ENCODE measurements around the gene SLC44A3.

SLC44A3 gene

GRCh38 chr1:94926915-94927404 lies 106.8 kb downstream of the SLC44A3 start, which contains the start of gene CNN3:
TSS of gene CNN3 (minus strand) at chr1:94927110. CDS start at chr1:94926894, 216 bp downstream.
- Histone ChIP-seq H3K27ac (ENCODE audit: low read depth in 2 of 2, low read length in 2 of 2) (peak within 1 kb of the TSS; percentile 93 to 95), H3K4me3 (ENCODE audit: low read length in 2 of 2) (peak within 1 kb of the TSS; percentile 85 to 89), H3K9ac (ENCODE audit: low read depth in 1 of 2, low read length in 2 of 2) (peak within 1 kb of the TSS; percentile 77 to 95), H3K9me3 (ENCODE audit: control insufficient read depth in 2 of 2, low read length in 2 of 2) (no peaks in the 10 kb centered on the region), H3K4me1 (ENCODE audit: control insufficient read depth in 2 of 2, insufficient read depth in 2 of 2, low read length in 2 of 2) (peaks cover 22 to 49% of the 10 kb centered on the region in 2 donors), H3K36me3 (ENCODE audit: control insufficient read depth in 2 of 2, insufficient read depth in 2 of 2, low read length in 2 of 2) (no peaks in the 10 kb centered on the region), H3K27me3 (ENCODE audit: control insufficient read depth in 2 of 2, insufficient read depth in 2 of 2, low read length in 2 of 2) (no peaks in the 10 kb centered on the region)

DNA sequence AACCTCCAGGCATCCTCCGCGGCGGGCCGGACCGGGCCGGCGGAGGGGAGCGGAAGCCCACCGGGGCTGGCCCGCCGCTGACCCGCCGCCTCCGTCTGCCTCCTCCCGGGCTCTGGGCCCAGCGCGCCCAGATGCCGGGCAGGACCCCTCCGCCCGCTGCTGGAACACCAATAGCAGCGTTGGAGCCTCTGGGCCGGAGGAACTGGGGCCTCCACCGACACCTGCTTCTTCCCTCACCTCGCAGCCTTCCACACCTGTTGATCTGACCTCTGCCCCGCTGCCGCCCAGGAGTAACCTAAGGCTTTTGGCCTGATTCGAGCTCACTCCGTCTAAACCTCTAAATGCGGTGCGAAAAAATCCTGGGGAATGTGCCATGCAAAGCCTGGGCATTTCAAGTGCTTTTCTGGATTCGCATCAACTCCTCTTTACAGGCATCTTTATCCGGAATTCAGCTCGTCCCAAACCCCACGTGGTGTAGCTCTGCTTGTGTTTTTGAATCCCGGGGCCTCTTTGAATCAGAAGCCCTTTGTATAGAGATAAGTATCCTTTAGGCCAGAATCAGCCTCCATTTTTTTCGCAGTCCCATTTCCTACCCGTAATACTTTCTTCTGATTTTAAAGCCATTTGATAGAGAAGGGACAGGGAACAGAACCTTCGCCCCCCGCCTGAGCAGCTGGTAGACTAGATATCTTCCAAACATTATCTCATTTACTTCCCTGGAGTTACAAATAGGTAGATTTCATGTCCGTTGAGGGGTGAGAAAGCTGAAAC lies 107.4 kb downstream of the SLC44A3 start:
- no peaks in the 10 kb centered on the region for H3K9me3 ChIP-seq (ENCODE audit: control insufficient read depth in 2 of 2, low read length in 2 of 2)
- H3K4me3 ChIP-seq (ENCODE audit: low read length in 2 of 2): peak overlapping the region; percentile 77 to 89
- H3K4me1 ChIP-seq (ENCODE audit: control insufficient read depth in 2 of 2, insufficient read depth in 2 of 2, low read length in 2 of 2): peaks cover 22 to 46% of the 10 kb centered on the region in 2 donors
- H3K27ac ChIP-seq (ENCODE audit: low read depth in 2 of 2, low read length in 2 of 2): peak overlapping the region; percentile 93 to 95
- peak overlapping the region; percentile 77 to 95 for H3K9ac ChIP-seq (ENCODE audit: low read depth in 1 of 2, low read length in 2 of 2)
- H3K27me3 ChIP-seq (ENCODE audit: control insufficient read depth in 2 of 2, insufficient read depth in 2 of 2, low read length in 2 of 2): no peaks in the 10 kb centered on the region
- no peaks in the 10 kb centered on the region for H3K36me3 ChIP-seq (ENCODE audit: control insufficient read depth in 2 of 2, insufficient read depth in 2 of 2, low read length in 2 of 2)

DNA sequence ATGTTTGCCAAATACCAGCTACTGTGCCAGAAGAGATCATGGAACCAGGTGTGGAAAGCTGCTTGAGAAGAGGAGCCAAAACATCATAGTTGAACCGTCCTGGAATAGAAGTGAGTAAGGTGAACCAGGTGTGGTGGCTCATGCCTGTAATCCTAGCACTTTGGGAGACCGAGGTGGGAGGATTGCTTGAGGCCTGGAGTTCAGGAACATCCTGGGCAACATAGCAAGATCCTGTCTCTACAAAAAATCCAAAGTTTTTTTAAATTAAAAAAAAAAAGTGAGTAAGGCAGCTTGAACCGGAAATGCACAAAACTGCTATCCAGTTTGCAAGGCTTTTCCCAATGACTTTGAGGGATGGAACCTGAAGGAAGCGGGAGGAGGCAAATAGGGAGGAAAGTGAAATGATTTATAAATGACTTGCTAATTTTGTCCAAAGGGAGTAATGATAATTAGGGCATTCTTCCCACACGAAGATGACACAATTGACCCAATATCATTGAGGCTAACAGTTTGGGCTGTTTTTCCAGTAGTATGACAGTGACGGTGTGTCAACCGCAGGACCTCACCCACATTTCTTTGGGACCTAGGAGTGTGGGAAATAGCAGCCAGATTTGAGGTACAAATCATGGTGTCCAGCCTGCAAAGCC lies 108.3 kb downstream of the SLC44A3 start:
- Histone ChIP-seq H3K27me3 (ENCODE audit: control insufficient read depth in 2 of 2, insufficient read depth in 2 of 2, low read length in 2 of 2) (no peaks in the 10 kb centered on the region), H3K36me3 (ENCODE audit: control insufficient read depth in 2 of 2, insufficient read depth in 2 of 2, low read length in 2 of 2) (peaks cover 0 to 2% of the 10 kb centered on the region in 2 donors), H3K9ac (ENCODE audit: low read depth in 1 of 2, low read length in 2 of 2) (peak overlapping the region; percentile 77 to 95), H3K4me1 (ENCODE audit: control insufficient read depth in 2 of 2, insufficient read depth in 2 of 2, low read length in 2 of 2) (peaks cover 22 to 40% of the 10 kb centered on the region in 2 donors), H3K9me3 (ENCODE audit: control insufficient read depth in 2 of 2, low read length in 2 of 2) (no peaks in the 10 kb centered on the region), H3K27ac (ENCODE audit: low read depth in 2 of 2, low read length in 2 of 2) (peak overlapping the region; percentile 93 to 95), H3K4me3 (ENCODE audit: low read length in 2 of 2) (peak overlapping the region; percentile 50 to 77)

GRCh38 chr1:94929351-94930217 lies 109.4 kb downstream of the SLC44A3 start:
- Histone ChIP-seq H3K9ac (ENCODE audit: low read depth in 1 of 2, low read length in 2 of 2) (peak overlapping the region; percentile 44 to 95), H3K27ac (ENCODE audit: low read depth in 2 of 2, low read length in 2 of 2) (peak overlapping the region; percentile 32 to 58), H3K27me3 (ENCODE audit: control insufficient read depth in 2 of 2, insufficient read depth in 2 of 2, low read length in 2 of 2) (no peaks in the 10 kb centered on the region), H3K4me1 (ENCODE audit: control insufficient read depth in 2 of 2, insufficient read depth in 2 of 2, low read length in 2 of 2) (peaks cover 22 to 31% of the 10 kb centered on the region in 2 donors), H3K9me3 (ENCODE audit: control insufficient read depth in 2 of 2, low read length in 2 of 2) (no peaks in the 10 kb centered on the region), H3K36me3 (ENCODE audit: control insufficient read depth in 2 of 2, insufficient read depth in 2 of 2, low read length in 2 of 2) (peaks cover 0 to 2% of the 10 kb centered on the region in 2 donors), H3K4me3 (ENCODE audit: low read length in 2 of 2) (peak overlapping the region; percentile 55 to 77)

DNA sequence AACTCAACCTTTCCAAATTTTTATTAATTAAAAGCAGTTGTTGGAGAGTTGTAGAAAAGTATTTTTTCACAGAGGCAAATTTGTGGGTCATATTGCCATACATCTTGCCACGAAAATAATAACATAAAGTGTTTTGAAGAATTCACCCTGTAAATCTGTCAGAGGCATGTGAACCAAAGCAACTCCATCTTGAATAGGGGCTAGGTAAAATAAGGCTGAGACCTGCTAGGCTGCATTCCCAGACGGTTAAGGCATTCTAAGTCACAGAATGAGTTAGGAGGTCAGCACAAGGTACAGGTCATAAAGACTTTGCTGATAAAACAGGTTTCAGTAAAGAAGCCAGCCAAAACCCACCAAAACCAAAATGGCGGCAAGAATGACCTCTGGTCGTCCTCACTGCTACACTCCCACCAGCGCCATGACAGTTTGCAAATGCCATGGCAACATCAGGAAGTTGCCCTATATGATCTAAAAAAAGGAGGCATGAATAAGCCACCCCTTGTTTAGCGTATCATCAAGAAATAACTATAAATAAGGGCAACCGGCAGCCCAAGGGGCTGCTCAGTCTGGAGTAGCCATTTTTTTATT lies 111.2 kb downstream of the SLC44A3 start:
- Histone ChIP-seq H3K36me3 (ENCODE audit: control insufficient read depth in 2 of 2, insufficient read depth in 2 of 2, low read length in 2 of 2) (peaks cover 0 to 2% of the 10 kb centered on the region in 2 donors), H3K27ac (ENCODE audit: low read depth in 2 of 2, low read length in 2 of 2) (no peak overlapping the region), H3K9ac (ENCODE audit: low read depth in 1 of 2, low read length in 2 of 2) (no peak overlapping the region), H3K4me1 (ENCODE audit: control insufficient read depth in 2 of 2, insufficient read depth in 2 of 2, low read length in 2 of 2) (peaks cover 16 to 20% of the 10 kb centered on the region in 2 donors), H3K27me3 (ENCODE audit: control insufficient read depth in 2 of 2, insufficient read depth in 2 of 2, low read length in 2 of 2) (no peaks in the 10 kb centered on the region), H3K9me3 (ENCODE audit: control insufficient read depth in 2 of 2, low read length in 2 of 2) (no peaks in the 10 kb centered on the region), H3K4me3 (ENCODE audit: low read length in 2 of 2) (no peak overlapping the region)

GRCh38 chr1:94934551-94934950 lies 114.4 kb downstream of the SLC44A3 start:
- Histone ChIP-seq H3K4me1 (ENCODE audit: control insufficient read depth in 2 of 2, insufficient read depth in 2 of 2, low read length in 2 of 2) (peaks cover 3 to 8% of the 10 kb centered on the region in 2 donors), H3K36me3 (ENCODE audit: control insufficient read depth in 2 of 2, insufficient read depth in 2 of 2, low read length in 2 of 2) (peaks cover 0 to 2% of the 10 kb centered on the region in 2 donors), H3K9ac (ENCODE audit: low read depth in 1 of 2, low read length in 2 of 2) (no peak overlapping the region), H3K27ac (ENCODE audit: low read depth in 2 of 2, low read length in 2 of 2) (no peak overlapping the region), H3K9me3 (ENCODE audit: control insufficient read depth in 2 of 2, low read length in 2 of 2) (no peaks in the 10 kb centered on the region), H3K4me3 (ENCODE audit: low read length in 2 of 2) (no peak overlapping the region), H3K27me3 (ENCODE audit: control insufficient read depth in 2 of 2, insufficient read depth in 2 of 2, low read length in 2 of 2) (no peaks in the 10 kb centered on the region)

DNA sequence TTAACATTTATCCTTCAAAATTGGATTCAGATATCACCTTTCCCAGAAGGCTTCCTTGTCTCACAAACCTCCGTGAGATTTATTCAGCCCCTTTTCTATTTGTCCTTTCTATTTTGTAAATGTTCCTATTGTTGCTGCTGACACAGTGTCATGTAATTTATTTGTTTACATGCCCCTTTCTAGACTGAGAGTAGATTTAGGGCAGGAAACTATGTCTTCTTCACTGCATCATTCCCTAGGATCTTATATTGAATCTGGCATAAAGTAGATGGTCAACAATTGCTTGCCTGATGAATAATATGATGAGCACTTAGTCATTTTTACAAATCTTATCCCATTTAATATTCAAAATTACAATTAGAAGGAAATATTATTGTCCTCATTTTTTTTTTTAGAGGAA lies 114.9 kb downstream of the SLC44A3 start:
- no peak overlapping the region for H3K27ac ChIP-seq (ENCODE audit: low read depth in 2 of 2, low read length in 2 of 2)

DNA sequence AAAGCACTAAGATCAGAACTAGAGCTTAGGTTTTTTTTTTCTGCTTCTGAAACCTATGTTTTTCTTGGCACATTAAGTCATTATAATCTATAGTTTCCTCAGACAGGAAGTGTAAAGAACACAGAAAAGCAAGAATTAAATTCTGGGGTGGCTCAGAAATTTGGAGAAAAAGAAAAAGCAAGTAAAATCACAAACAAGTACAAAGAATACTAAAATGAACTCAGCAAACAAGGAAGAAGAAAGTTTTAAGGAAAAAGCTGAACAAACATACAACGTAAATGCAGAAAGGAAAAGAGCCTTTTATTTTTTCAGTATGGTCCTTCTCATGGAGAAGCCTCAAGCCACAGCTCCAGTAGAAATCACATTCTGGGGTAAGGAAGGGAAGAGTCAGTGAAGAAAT lies 115.3 kb downstream of the SLC44A3 start:
- peaks cover 0 to 2% of the 10 kb centered on the region in 2 donors for H3K36me3 ChIP-seq (ENCODE audit: control insufficient read depth in 2 of 2, insufficient read depth in 2 of 2, low read length in 2 of 2)
- no peaks in the 10 kb centered on the region for H3K9me3 ChIP-seq (ENCODE audit: control insufficient read depth in 2 of 2, low read length in 2 of 2)
- no peak overlapping the region for H3K9ac ChIP-seq (ENCODE audit: low read depth in 1 of 2, low read length in 2 of 2)
- H3K4me1 ChIP-seq (ENCODE audit: control insufficient read depth in 2 of 2, insufficient read depth in 2 of 2, low read length in 2 of 2): peaks cover 0 to 3% of the 10 kb centered on the region in 2 donors
- no peaks in the 10 kb centered on the region for H3K27me3 ChIP-seq (ENCODE audit: control insufficient read depth in 2 of 2, insufficient read depth in 2 of 2, low read length in 2 of 2)
- H3K27ac ChIP-seq (ENCODE audit: low read depth in 2 of 2, low read length in 2 of 2): no peak overlapping the region
- H3K4me3 ChIP-seq (ENCODE audit: low read length in 2 of 2): no peak overlapping the region

More for the DNA sequence above, 114.9 kb downstream of the SLC44A3 start:
- Histone ChIP-seq H3K9ac (ENCODE audit: low read depth in 1 of 2, low read length in 2 of 2) (no peak overlapping the region), H3K36me3 (ENCODE audit: control insufficient read depth in 2 of 2, insufficient read depth in 2 of 2, low read length in 2 of 2) (peaks cover 0 to 2% of the 10 kb centered on the region in 2 donors), H3K4me1 (ENCODE audit: control insufficient read depth in 2 of 2, insufficient read depth in 2 of 2, low read length in 2 of 2) (peaks cover 0 to 5% of the 10 kb centered on the region in 2 donors), H3K4me3 (ENCODE audit: low read length in 2 of 2) (no peak overlapping the region), H3K27me3 (ENCODE audit: control insufficient read depth in 2 of 2, insufficient read depth in 2 of 2, low read length in 2 of 2) (no peaks in the 10 kb centered on the region), H3K9me3 (ENCODE audit: control insufficient read depth in 2 of 2, low read length in 2 of 2) (no peaks in the 10 kb centered on the region)

DNA sequence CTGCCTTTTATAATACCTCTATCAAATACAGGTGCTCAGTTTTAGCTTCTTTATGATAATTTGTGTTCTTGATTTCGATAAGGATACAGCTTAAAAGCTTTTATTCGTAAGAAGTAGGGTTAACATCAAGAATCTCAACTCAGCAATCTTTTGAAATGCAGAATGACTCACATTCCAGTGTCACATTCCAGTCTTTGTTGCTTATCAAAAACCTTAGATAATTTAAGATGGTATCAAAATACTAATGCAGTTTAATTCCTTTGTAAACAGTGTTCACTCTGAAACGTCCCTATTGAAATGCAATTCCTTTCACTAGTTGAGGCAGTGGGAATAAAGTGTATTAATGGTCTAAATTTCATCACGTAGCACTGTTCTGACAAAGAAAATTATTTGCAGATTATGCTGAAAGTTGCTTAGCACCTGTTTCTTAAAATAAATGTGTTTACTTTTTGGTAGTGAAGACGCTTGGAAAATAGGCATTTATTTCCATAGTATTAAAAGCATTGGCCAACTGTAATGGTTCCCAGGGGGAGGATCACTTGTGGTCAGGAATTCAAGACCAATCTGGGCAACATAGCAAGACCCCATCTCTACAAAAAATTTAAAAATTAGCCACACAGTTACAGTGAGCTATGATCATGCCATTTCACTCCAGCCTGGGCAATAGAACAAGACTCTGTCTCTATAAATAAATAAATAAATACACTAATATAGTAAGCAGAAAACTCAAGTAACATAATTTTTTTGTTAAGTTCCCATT lies 116.9 kb downstream of the SLC44A3 start:
- H3K27me3 ChIP-seq (ENCODE audit: control insufficient read depth in 2 of 2, insufficient read depth in 2 of 2, low read length in 2 of 2): no peaks in the 10 kb centered on the region
- H3K27ac ChIP-seq (ENCODE audit: low read depth in 2 of 2, low read length in 2 of 2): no peak overlapping the region
- peaks cover 0 to 2% of the 10 kb centered on the region in 2 donors for H3K36me3 ChIP-seq (ENCODE audit: control insufficient read depth in 2 of 2, insufficient read depth in 2 of 2, low read length in 2 of 2)
- H3K4me3 ChIP-seq (ENCODE audit: low read length in 2 of 2): no peak overlapping the region
- no peaks in the 10 kb centered on the region for H3K9me3 ChIP-seq (ENCODE audit: control insufficient read depth in 2 of 2, low read length in 2 of 2)
- H3K9ac ChIP-seq (ENCODE audit: low read depth in 1 of 2, low read length in 2 of 2): no peak overlapping the region
- peaks cover 1 to 3% of the 10 kb centered on the region in 2 donors for H3K4me1 ChIP-seq (ENCODE audit: control insufficient read depth in 2 of 2, insufficient read depth in 2 of 2, low read length in 2 of 2)
